GM19023 (cell line): ENCODE data around the gene OPCML.

Source experiments
- ATAC-seq: cut with Tn5 transposase; IDR thresholded peaks from one replicate; pipeline ENCODE4 v1.9.1; 2021; ENCODE audit warnings: mild to moderate bottlenecking, moderate library complexity; ENCODE audit not compliant: unreplicated experiment

The OPCML gene

DNA sequence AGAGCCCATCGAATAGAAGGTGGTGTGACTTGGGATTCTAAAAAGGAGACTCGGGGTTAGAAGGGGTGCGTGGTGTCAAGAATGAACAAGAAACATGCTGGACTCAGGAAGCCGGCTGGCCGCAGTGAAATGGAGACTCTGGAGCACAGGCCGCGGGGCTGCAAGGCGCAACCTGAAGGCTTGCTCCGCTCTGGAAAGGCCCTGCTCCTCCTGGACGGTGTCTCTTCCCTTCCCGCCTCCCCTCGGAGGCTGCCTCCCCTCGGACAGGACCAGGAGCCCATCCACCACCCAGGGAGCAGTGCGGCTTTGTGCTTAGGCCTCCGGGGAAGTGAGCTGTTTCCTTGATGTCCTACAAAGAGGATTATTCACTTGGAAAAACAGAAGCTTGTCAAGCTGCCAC, 170.1 kb downstream of the OPCML start:
- no peak for ATAC-seq

DNA sequence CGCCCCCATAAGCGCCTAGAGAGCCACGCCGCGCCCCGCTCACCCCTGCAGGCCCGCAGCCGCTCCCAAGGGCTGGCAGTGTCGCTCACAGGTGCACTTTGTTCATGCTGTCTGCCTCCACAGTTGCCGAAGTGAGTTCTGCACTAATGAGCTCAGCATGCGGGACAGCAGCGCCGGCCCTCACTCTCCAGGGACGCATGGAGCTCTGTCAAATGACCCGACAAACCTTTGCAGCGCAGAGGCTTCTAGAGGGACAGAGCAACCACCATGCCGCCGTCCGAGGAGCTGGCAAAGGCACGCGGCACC, 170.7 kb downstream of the OPCML start:
- no peak for ATAC-seq

DNA sequence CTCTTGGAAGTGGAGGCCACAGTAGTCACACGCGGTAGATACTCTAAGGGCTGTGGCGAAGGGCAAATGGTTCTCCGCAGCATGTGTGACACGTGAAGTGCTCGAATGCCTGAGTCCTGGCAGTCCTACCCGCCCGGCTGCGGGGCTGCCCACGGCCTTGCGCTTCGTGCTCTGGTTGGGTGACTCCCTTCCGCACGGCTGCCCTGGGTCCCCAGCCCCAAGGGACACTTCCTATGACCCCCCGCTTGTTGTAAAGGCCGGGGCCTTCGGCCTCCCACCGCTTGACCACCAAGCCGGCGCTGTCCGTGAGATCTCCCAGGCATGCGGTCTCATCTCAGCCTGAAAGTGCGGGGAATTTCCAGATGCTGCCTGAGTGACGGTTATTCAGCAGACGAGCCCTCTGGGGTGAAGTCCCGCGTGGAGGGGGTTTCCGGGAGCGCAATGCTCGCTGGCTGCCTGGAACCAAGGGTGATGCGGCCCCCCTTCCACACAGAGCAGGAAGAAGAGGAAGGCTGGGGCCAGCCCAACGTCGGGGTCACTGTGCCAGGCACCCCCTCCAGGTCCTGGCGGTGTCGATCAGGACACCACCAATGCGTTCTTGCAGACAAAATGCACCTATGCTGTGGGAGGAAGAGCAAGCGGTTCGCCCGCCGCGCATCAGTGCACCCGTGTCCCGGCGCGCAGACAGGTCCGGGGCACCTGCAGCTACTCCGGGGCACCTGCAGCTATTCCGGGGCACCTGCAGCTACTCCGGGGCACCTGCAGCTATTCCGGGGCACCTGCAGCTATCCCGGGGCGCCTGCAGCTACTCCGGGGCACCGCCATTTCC, 171.2 kb downstream of the OPCML start:
- ATAC-seq, result no peak

DNA sequence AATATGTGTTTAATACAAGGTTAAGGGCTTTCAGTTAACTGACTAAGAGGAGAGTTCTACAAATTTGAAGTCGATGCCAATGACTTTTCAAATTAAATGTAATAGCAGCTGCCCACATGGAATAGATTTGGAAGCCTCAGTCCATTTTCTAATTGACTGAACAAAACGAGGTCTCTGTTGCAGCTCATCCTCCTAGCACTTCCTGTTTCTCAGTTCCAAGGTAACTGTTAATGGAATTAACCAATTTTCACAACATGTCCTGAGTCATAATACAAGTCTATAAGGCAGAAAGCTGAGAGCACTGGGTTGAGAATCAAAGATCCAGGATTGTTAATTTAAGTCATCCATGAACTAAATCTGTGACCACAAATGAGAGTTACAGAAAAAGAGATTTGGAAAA, 177.2 kb downstream of the OPCML start:
- ATAC-seq, result no peak

DNA sequence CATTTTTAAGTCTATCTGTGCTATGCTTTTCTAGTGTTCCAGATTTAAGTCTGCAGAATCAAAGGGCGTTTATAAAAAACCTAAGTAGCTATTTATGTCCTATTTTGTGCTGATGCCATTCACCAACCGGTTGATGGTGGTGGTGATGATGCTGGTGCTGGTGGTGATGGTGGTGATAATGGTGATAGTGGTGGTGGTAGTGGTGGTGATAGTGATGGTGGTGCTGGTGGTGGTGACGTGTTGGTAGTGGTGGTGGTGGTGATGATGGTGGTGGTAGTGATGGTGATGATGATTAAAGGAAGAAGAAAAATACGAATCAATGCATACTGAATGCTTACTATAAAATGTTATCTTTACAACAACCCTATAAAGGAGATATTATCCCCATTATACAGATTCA, 178.2 kb downstream of the OPCML start:
- ATAC-seq, result no peak

DNA sequence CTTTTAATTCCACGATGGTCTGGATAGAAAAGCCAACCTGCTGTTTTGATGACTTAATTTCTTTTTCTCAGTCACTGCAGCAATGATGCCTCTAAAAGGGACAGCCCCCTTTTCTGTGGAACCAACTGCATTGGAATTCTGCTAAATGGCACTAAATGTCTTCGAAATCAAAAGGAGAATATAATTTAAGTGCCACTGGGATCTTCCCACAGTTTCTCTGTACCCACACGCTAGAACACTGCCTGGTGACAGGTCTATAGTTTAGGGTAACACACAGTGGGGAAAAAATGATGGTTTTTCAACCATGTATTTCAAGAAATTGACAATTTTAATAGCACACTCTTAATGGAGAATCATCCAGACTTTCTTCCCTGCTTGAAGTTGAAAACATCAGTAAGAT, 182.3 kb downstream of the OPCML start:
- ATAC-seq, result no peak

DNA sequence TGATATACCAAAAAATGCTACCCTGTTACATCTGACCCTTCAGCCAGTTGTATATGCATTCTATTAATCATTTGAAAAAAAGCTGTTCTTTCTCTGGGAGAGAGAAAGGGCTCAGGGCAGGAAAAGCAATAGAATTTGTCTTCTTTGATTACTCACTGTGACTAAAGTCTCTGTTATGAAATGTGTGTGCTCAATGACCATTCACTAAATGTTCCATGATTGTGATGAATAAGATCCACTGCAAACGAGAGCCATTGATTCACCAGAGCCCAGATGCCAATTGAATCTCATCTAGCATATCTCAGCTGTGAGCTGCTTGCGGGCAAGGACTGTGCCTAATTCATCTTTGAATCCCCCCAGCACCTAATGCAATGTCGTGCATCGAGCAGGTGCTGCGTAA, 184.3 kb downstream of the OPCML start:
- ATAC-seq, result no peak

DNA sequence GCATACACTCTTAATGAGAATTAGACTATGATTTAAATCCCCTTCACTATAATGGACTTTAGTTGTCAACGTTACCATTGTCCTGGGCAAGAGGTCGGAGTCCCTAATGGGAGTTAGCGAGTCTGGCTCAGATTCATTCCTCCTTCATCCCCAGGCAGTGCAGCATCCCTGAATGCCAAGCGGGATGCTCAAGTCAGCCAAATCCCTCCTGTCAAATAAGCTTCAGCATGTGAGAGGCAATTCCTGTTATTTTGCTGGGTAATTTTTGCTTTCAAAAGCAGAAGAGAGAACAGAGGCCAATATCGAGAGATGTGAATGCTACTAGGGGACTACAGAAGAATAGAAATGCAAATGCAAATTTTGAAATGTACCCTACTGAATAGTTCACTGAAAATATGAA, 186.2 kb downstream of the OPCML start:
- ATAC-seq, result no peak

DNA sequence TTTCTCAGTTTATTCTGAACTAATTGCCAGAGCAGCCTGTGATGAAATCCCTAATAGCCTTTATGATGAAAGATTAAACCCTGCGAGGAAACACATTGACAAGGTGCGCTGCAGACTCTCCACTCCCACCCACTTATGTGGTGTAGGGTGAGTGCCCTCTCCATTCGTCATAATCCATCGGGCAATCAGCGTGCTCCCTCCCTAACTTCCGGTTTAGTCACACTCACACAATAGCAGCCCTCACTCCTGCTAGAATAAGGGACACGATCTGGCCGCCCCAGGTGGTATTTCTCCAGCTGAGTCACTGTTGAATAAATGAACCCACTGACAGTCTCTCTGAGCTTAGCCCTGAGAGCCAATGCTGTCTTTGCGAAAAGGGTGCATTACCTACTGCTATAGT, 188.3 kb downstream of the OPCML start:
- no peak for ATAC-seq

DNA sequence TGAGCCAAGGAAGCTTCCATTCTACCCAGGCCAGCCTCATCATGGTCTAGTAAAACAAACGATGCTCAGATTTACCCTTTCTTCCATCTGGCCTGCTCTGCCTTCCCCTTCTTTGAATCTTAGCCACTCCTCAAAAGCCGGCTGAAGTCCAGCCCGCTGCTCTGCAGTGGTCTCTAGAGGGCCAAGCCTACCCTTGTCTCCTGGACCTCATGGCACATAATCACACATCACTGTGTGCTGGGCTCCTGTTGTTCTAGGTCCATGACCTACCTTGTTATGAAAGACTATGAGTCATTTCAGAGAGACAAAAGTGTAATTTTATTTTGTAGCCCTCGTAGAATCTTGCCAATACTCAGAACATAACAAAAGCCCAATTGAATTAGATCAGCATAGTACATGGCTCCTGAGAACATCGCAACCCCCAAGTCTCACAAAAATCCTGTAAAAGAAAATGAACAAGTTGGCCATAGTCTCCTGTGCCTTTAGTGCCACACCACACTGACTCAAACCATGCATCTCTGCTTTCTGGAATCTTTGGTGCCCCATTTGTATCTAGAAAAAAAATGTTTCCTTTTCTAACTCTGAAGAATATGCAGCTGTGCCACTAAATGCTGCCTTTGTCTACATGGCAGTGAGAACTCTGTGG, 192.7 kb downstream of the OPCML start:
- ATAC-seq, result no peak

DNA sequence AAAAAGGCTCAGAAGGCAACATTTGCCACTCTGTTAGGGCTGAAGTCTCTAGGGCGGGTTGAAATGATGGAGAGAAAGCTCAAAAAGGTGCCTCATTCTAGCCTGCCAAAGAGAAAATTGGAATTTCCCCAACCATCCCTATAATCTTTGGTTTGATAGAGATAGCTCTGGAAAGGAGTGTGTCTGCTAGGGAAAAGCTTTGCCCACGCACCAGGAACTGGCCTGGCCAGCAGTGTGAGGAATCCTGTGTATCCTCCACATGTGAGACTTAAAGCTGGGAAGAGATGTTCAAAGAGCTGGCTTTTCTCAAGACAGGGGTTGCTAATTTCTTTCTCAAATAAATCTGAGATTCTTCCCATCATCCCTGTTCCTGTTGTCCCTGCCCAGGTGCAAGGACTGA, 193.7 kb downstream of the OPCML start:
- no peak for ATAC-seq

DNA sequence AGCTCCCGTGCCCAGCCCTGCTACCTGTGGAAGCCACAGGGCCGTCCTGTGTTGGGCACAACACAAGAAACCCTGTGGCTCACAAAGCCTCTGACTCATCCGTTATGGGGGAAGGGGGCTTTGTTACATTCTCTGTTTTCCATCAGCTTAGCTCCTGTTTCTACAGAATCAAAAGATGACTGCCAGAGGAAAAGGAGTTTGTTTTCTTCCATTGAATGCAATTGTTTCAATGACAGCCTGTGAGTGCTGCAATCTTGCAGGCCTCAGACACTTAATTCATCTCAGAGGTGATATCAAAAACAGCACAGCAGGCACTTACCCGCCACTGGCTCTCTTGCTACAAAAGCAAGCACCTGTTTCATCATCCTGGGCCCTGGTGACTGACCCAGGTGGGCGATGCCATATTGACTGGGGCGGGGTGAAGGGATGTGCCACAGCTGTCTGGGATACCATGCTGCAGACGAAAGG, 194.3 kb downstream of the OPCML start:
- no peak for ATAC-seq

DNA sequence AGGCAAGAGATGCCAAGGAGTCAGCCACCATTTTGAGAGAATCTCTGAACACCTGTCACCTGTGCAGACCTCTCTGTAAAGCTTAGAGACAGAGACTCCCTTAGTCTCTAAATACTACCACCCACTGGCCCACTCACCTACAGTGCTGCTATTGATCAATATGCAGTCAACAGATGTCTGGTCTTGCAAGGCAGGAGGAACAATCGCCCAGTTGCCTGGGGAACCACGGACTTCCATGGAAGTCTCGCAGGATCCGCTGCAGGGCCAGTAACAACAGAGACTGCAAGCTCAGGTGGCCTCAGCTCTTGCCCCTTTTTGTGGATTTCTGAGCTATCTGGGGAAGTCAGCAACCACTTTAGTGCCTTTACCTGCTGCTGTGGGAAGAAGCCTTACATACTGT, 195.1 kb downstream of the OPCML start:
- no peak for ATAC-seq

DNA sequence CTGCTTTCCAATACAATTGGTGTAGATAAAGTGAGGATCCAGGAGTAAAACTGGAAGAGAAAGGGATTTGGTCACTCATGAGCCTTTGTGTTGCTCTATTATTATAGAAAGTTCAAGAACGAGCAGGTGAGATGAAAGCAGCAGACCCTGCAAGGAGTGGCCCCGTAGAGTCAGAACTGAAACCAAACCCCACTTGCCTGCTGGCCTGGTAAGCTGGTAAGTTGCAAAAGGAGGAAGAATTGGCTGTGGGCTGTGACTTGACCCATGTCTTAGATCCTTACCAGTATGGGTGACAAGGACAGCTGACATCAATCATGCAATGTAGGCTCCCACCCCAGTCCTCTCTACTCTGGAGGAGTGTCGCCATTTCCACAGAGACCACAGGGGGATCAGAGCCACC, 201.3 kb downstream of the OPCML start:
- no peak for ATAC-seq

DNA sequence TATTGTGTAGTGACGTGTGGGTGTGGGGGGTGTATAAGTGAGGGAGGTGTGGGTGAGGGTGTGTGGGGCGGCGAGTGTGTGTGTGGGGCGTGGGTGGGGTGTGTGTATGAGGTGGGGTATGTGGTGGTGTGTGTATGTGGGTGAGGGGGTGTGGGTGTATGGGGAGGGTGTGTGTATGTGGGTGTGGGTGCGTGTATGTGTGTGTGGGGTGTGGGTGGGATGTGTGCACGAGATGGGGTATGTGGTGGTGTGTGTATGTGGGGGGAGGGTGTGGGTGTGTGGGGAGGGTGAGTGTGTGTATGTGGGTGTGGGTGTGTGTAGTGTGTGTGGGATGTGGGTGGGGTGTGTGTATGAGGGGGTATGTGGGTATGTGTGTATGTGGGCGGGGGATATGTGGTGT, 205.5 kb downstream of the OPCML start:
- ATAC-seq, result no peak

DNA sequence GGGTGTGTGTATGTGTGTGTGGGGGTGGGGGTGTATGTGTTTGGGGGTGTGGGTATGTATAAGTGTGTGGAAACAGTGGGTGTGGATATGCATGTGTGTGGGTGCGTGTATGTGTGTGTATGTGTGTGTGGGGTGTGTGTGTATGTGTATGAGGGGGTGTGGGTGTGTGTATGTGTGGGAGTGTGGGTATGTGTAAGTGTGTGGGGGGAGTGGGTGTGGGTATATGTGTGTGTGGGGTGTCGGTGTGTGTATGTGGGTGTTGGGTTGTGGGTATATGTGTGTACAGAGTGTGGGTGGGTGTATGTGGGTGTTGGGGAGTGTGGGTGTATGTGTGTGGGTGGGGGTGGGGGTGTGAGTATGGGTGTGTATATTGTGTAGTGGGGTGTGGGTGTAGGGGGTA, 206.0 kb downstream of the OPCML start:
- no peak for ATAC-seq

DNA sequence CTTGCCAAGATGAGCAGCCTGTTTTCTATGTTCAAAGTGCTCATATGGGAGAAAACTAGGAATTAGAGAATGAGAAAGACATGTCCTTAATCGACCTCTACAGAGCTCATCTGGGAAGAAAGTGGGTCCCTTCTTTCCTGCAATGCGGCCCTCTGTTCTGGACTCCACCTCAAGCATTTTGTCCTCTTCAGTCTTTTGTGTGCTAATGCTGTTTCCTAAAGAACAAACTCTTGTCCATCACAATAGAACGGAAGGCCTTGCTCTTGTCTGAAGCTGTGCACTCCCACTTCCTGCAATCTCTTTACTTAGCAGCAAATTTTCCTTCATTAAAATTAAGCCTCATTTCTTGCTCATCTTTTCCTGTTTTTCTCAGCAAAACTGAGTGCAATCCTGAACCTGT, 206.6 kb downstream of the OPCML start:
- ATAC-seq, result no peak

DNA sequence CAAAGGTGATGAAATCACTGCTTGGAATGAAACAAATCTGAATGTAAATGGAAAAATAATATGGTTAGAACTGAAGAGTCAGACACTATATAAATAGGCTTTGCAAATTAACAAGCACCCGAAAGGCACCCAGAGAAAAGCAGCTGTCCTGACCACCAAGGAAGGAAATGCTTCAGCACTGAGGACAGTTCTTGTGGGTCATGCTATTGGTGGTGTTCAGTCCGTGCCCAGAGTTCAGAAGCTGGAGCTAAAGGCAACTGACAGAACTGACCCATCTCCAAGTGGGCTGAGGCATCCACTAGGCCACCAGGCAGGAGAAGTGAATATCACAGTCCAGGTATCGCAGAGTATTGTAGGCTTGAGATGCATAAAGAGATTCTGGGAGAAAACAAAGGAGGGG, 208.9 kb downstream of the OPCML start:
- no peak for ATAC-seq

DNA sequence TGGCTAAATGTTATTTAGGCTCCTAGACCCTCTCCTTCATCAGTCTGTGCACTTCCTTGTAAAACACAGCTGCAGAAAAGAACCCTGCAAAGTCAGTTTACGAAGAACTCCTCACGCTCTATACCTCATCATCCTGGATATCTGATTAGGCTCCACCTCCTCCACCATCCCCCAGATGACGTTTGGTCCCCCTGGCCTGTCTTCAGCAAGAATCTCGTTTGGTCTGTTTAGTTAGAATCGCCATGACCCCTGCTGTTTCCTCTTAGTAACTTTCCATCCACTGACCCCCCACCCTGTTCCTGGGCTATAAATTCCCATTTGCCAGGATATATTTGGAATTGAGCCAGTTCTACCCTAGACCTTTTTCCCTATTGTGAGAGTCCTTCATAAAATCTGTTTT, 214.1 kb downstream of the OPCML start:
- no peak for ATAC-seq

DNA sequence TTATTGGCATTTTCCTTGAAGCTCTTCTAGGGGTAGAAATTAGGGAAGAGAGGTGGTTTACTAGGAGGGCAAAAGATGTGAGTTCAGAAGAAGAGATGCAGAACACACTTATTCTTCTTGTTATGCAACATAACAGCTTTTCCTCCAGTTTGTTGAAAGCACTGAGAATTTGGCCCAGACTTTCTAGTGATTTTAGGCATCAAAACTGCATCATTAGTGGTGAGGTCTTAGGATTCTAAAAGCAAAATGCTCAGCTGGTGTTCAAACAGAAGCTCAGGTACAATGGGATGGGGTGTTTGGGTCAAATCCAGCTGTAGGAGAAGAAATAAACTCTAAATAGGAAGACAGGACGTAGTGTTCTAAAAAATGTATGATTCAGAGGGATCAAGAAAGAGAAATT, 221.1 kb downstream of the OPCML start:
- ATAC-seq, result no peak

DNA sequence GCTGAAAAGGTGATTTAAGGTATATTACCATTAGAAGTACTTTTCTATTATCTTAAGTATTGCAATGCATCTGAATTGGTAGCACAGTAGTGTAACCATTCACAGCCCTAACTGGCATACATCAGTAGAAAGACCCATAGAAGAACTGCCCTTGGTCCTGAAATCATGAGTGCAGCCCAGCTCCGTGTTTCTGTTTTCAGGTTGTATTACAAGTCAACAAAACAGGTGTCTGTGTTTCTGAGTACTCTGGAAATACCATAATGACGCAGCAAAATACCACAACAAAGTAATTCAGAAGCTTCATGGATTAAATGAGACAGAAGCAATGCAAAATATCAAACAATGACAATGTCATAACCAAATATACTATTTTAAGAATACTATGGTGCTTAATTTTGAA, 226.3 kb downstream of the OPCML start:
- no peak for ATAC-seq

DNA sequence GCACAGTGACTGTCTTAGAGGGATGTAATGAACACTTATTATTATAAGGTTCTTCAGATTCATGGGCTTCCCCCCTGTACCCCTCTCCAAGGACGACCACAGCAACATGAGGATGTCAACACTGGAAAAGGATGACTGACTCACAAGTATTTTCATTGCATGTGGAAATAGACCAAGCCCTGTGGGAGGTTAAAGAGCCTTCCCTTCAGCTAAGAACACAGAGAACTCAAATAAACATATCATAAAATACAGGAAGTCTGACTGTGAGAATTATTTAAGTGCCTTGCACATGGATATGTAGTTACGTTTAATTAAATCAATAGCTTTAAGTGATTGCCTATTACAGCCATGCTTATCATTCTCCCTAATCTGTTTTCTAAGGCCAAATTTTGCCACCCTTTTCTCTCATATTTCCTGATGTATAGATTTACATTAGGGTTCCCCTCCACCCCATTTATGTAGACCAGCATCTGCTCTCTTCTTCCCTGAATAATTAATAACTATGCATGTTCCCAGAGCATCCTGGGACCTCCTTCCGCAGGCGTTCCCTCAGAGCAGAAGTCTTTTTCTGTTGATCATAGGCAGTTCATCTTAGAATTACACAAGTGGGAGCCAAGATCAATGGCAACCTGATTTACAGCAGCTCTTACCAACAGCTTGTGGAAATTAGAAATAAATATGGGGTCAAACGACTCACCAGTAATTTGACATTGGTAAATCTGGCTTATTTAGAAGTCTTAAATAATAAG, 226.9 kb downstream of the OPCML start:
- ATAC-seq, result no peak
